H1 (cell line): ENCODE measurements around the gene CYB561. TPM values are rescaled to one million over a fixed set of nuclear protein-coding genes. Genes with fewer than 3 reads are reported as not detected.

Experiments
- RAD21 ChIP-seq, 2 experiments: IDR thresholded peaks in 1 of 2; conservative IDR thresholded peaks in 1 of 2; 2 replicates each; pipeline ENCODE4 v1.6.1; 2011; ENCODE audit warnings: low read depth in 2 of 2, low read length in 2 of 2, improper control_type of control experiment in 1 of 2, inconsistent platforms in 1 of 2, mild to moderate bottlenecking in 1 of 2, moderate library complexity in 1 of 2
- RBBP5 ChIP-seq: IDR thresholded peaks from 2 replicates; pipeline ENCODE4 v1.7.1; 2012; ENCODE audit warnings: low read depth, mild to moderate bottlenecking, inconsistent platforms, low read length, moderate library complexity, borderline replicate concordance
- polyA plus RNA-seq, 7 experiments: library from polyadenylated mRNA; depleted of rRNA in 3 of 7; stranded (reverse) in 5 of 7; unstranded in 2 of 7; fragments of >200 nt in 5 of 7; fragments of 200-250 nt in 2 of 7; gene quantifications; 1 replicate in 5 of 7; 2 replicates in 1 of 7; 4 replicates in 1 of 7; pipeline versions ENCODE4 v1.2.1 to v1.2.3, GENCODE V29; 2011 to 2013; ENCODE audit warnings: missing spikeins in 2 of 7, mixed read lengths in 2 of 7
- total RNA-seq: library from RNA; stranded (reverse); fragmentation: NEBNext Ultra II Directional; extraction: Animal tissue kit (Norgen Biotek cat#: 25700); gene quantifications from 2 replicates; pipeline ENCODE4 v1.2.1, GENCODE V29; 2021

CYB561 gene
- total and polyA plus RNA-seq, 2 of the 8 experiments (the other 6 are each of a cell fraction or from before 2014, with no cell fraction given), result 19.7 to 23.4 TPM

DNA sequence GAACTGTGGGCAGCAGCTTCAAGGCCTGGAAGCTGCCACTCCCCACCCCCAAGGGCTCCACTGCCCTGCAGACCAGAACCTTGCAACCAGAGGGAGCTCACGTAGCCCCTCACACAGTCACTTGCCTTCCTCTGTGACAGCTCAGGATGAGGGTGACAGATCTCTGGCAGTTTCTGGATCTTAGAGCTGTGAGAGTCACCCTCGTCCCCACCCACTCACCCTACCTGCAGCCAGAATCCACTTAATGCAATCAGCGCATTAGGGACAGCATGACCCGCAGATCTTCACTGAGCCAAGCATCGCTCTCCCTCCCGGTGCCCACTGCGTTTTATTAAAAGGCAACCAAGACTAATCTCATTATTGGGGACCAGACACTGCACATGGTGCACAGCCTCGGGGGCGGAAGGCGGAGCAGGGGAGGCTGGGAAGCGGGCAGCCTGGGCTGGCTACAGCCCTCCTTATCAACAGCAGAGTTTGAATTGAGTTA is 3.5 kb downstream of the CYB561 start (continued):
- TF ChIP-seq RAD21 (IDR thresholded peaks at IDR 0.05 in 1 of 2, conservative IDR thresholded peaks at IDR 0.05 in 1 of 2; ENCODE audit: low read depth in 2 of 2, low read length in 2 of 2), result peak; percentile 39 to 58; a peak in 3 of 4 replicates
- TF ChIP-seq RBBP5, result no peak
